HUES64 (cell line): ENCODE results near the gene NODAL.

Experiments used
- H3K27ac ChIP-seq: 2 replicates; pipeline ENCODE4 v1.7.0; 2013; ENCODE audit warnings: low read depth, low read length, inconsistent platforms
- H3K27me3 ChIP-seq: 2 replicates; pipeline ENCODE4 v1.6.1; 2013; ENCODE audit warnings: mild to moderate bottlenecking, low read length; ENCODE audit not compliant: insufficient read depth
- H3K36me3 ChIP-seq: 2 replicates; pipeline ENCODE4 v1.6.1; 2013; ENCODE audit warnings: mild to moderate bottlenecking, low read length; ENCODE audit not compliant: insufficient read depth
- H3K4me1 ChIP-seq: 2 replicates; pipeline ENCODE4 v1.6.1; 2013; ENCODE audit warnings: mild to moderate bottlenecking, low read length, moderate library complexity; ENCODE audit not compliant: insufficient read depth
- H3K4me3 ChIP-seq: 2 replicates; pipeline ENCODE4 v1.5.1; 2013; ENCODE audit warnings: mild to moderate bottlenecking, low read length, moderate library complexity
- H3K9ac ChIP-seq: 2 replicates; pipeline ENCODE4 v1.6.1; 2013; ENCODE audit warnings: mild to moderate bottlenecking, low read depth, low read length
- H3K9me3 ChIP-seq: 2 replicates; pipeline ENCODE4 v1.6.1; 2013; ENCODE audit warnings: low read depth, low read length; ENCODE audit not compliant: insufficient read depth
- WGBS: fragments of 150-250, 120-280 bp; methylation state at CpG from one replicate; pipeline ENCODE4 v1.1.7; 2013; ENCODE audit warnings: missing lambda C conversion rate; 5-methylcytosine and 5-hydroxymethylcytosine counted together

NODAL gene

GRCh38 chr10:70478191-70479164 lies 37.0 kb upstream of the NODAL start, which contains the start of gene PALD1:
Gene PALD1, plus strand, starts transcription at chr10:70478767. Its CDS starts 47,185 bp downstream, at chr10:70525952.
- under 1% methylated on average over 106 of the region's 110 CpGs for WGBS
- Histone ChIP-seq H3K4me1 (peaks cover 19% of the 10 kb centered on the region), H3K4me3 (peak within 1 kb of the TSS; percentile 60), H3K9ac (peak within 1 kb of the TSS; percentile 79), H3K27me3 (peaks cover 15% of the 10 kb centered on the region; the same call in 1 of the 2 replicates), H3K36me3 (no peaks in the 10 kb centered on the region), H3K27ac (peak within 1 kb of the TSS; percentile 69; the same call in 1 of the 2 replicates), H3K9me3 (no peaks in the 10 kb centered on the region)

- Histone ChIP-seq H3K4me3 (peak overlapping the region; percentile 60), H3K9me3 (no peaks in the 10 kb centered on the region), H3K36me3 (no peaks in the 10 kb centered on the region), H3K27ac (0 out of 2 replicates have a peak overlapping the region, but pooled peaks have one; percentile 69), H3K27me3 (peaks cover 15% of the 10 kb centered on the region; the same call in 1 of the 2 replicates), H3K4me1 (peaks cover 19% of the 10 kb centered on the region), H3K9ac (peak overlapping the region; percentile 79)
- WGBS = 7% methylated on average over 26 of the region's 27 CpGs
Measured at GRCh38 chr10:70477661-70478162, 36.2 kb upstream of the NODAL start.

- Histone ChIP-seq H3K36me3 (no peaks in the 10 kb centered on the region), H3K9ac (no peak overlapping the region), H3K4me3 (no peak overlapping the region), H3K27me3 (peaks cover 15% of the 10 kb centered on the region; the same call in 1 of the 2 replicates), H3K4me1 (peaks cover 19% of the 10 kb centered on the region), H3K9me3 (no peaks in the 10 kb centered on the region), H3K27ac (no peak overlapping the region)
- 77% methylated on average over 7 of the region's 7 CpGs for WGBS
Measured at GRCh38 chr10:70476249-70477035, 35.0 kb upstream of the NODAL start.

GRCh38 chr10:70475661-70476060 lies 34.2 kb upstream of the NODAL start:
- peaks cover 19% of the 10 kb centered on the region for H3K4me1 ChIP-seq
- no peak overlapping the region for H3K27ac ChIP-seq
- no peaks in the 10 kb centered on the region for H3K36me3 ChIP-seq
- H3K4me3 ChIP-seq = no peak overlapping the region
- no peak overlapping the region for H3K9ac ChIP-seq
- WGBS = 86% methylated on average over 8 of the region's 8 CpGs
- peaks cover 15% of the 10 kb centered on the region; the same call in 1 of the 2 replicates for H3K27me3 ChIP-seq
- no peaks in the 10 kb centered on the region for H3K9me3 ChIP-seq

- no peaks in the 10 kb centered on the region for H3K9me3 ChIP-seq
- no peak overlapping the region for H3K9ac ChIP-seq
- H3K4me1 ChIP-seq = peaks cover 11% of the 10 kb centered on the region
- H3K27ac ChIP-seq = no peak overlapping the region
- no peak overlapping the region for H3K4me3 ChIP-seq
- peaks cover 15% of the 10 kb centered on the region; the same call in 1 of the 2 replicates for H3K27me3 ChIP-seq
- no peaks in the 10 kb centered on the region for H3K36me3 ChIP-seq
- 85% methylated on average over 2 of the region's 2 CpGs for WGBS
Measured at GRCh38 chr10:70474780-70475179, 33.3 kb upstream of the NODAL start.

GRCh38 chr10:70472799-70473454 lies 31.4 kb upstream of the NODAL start:
- H3K9me3 ChIP-seq = no peaks in the 10 kb centered on the region
- no peak overlapping the region for H3K9ac ChIP-seq
- no peak overlapping the region for H3K4me3 ChIP-seq
- H3K27me3 ChIP-seq = peaks cover 15% of the 10 kb centered on the region; the same call in 1 of the 2 replicates
- WGBS = 91% methylated on average over 8 of the region's 8 CpGs
- no peak overlapping the region for H3K27ac ChIP-seq
- H3K4me1 ChIP-seq = peaks cover 8% of the 10 kb centered on the region
- no peaks in the 10 kb centered on the region for H3K36me3 ChIP-seq

GRCh38 chr10:70466951-70467350 lies 25.5 kb upstream of the NODAL start:
- Histone ChIP-seq H3K9me3 (no peaks in the 10 kb centered on the region), H3K4me1 (peaks cover 4% of the 10 kb centered on the region; the same call in 1 of the 2 replicates), H3K4me3 (no peak overlapping the region), H3K27me3 (no peaks in the 10 kb centered on the region), H3K9ac (no peak overlapping the region), H3K36me3 (no peaks in the 10 kb centered on the region), H3K27ac (no peak overlapping the region)
- 82% methylated on average over 3 of the region's 3 CpGs for WGBS

- Histone ChIP-seq H3K27ac (no peak overlapping the region), H3K9ac (no peak overlapping the region), H3K4me1 (peaks cover 4% of the 10 kb centered on the region; the same call in 1 of the 2 replicates), H3K36me3 (no peaks in the 10 kb centered on the region), H3K4me3 (no peak overlapping the region), H3K27me3 (no peaks in the 10 kb centered on the region), H3K9me3 (no peaks in the 10 kb centered on the region)
- 86% methylated on average over 2 of the region's 2 CpGs for WGBS
Measured at GRCh38 chr10:70465832-70466231, 24.4 kb upstream of the NODAL start.

- no peaks in the 10 kb centered on the region for H3K36me3 ChIP-seq
- peaks cover 3% of the 10 kb centered on the region for H3K27me3 ChIP-seq
- peaks cover 4% of the 10 kb centered on the region; the same call in 1 of the 2 replicates for H3K4me1 ChIP-seq
- H3K4me3 ChIP-seq = no peak overlapping the region
- H3K9ac ChIP-seq = no peak overlapping the region
- H3K9me3 ChIP-seq = no peaks in the 10 kb centered on the region
- no peak overlapping the region for H3K27ac ChIP-seq
- 96% methylated on average over 4 of the region's 4 CpGs for WGBS
Measured at GRCh38 chr10:70465278-70465677, 23.8 kb upstream of the NODAL start.

- H3K9ac ChIP-seq = no peak overlapping the region
- no peak overlapping the region for H3K27ac ChIP-seq
- H3K27me3 ChIP-seq = peaks cover 31% of the 10 kb centered on the region
- no peaks in the 10 kb centered on the region for H3K36me3 ChIP-seq
- peaks cover 13% of the 10 kb centered on the region; the same call in 1 of the 2 replicates for H3K4me1 ChIP-seq
- whole genome bisulfite sequencing = 88% methylated on average over 4 of the region's 4 CpGs
- no peaks in the 10 kb centered on the region for H3K9me3 ChIP-seq
- H3K4me3 ChIP-seq = no peak overlapping the region
Measured at GRCh38 chr10:70462349-70462984, 21.0 kb upstream of the NODAL start.
